HG03460 (cell line): Measurements from ENCODE around the gene PCYT2.

Experiments
- ATAC-seq: cut with Tn5 transposase; IDR thresholded peaks from one replicate; pipeline ENCODE4 v1.9.1; 2021; ENCODE audit not compliant: unreplicated experiment

Gene PCYT2

DNA sequence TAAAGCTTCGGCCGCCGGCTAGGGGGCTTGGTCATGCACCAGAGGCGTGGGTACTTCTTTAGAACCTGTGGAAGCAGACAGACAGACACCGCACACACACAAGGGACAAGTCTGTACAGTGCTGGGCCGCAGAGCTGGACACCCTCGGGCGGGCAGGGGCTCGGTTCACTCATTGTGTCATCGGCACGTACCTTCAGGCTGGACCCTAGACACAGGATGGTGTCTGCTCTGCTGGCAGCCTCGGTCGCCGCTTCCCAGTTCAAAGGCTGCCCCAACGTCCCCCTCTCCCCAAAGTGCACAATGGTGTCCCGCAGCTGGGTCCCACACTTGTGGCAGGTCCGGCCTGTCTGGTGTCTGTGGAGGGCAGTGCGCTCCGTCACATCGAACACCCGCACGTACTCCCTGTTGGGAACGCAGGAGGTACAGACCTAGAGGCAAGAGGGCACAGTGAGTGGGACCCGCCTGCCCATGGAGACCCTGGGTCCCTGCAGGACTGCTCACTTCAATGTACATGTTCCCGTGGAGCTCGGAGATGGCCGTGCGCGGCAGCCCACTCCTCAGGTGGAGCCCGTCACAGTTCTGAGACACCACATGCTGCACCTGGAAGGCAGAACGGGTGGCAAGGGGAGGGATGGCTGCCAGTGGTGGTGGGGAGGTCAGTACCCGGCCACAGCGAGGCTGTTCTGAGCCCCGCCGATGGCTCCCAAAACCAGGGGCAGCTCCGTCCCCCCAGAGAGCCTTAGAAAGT, 3.1 kb upstream of the PCYT2 start:
- ATAC-seq = no peak

DNA sequence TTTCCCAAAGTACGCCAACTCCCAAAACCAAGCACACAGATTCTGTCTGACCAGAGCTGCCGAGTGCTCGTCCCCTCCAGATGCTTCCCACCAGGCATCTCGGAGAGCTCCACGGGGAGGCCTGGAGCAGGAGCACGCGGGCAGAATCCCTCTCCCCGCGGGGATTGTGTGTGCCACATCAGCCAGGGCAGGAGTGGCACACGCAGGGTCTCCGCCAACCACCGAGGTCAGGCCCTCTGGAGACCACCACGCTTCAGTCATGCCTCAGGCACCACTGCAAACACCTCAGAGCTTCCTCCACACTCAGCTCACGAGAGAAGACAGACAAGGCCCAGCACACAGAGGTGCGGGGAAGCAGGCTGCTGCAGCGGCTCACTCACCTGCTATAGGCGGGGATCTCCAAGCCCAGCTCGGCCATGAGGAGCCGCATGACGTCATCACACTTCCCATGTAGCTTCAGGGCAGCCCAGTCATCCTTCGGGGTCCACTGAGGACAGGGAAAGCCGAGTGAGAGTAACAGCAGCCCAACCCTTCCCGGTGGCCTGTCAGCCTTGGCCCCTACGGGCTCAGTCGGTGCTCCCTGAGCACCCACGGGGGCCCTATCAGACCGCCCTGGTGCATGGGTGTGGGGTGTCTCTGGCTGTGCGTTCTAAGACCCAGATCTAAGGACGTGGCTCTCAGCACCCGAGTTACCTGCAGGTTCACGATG, 2.3 kb upstream of the PCYT2 start:
- no peak for ATAC-seq

DNA sequence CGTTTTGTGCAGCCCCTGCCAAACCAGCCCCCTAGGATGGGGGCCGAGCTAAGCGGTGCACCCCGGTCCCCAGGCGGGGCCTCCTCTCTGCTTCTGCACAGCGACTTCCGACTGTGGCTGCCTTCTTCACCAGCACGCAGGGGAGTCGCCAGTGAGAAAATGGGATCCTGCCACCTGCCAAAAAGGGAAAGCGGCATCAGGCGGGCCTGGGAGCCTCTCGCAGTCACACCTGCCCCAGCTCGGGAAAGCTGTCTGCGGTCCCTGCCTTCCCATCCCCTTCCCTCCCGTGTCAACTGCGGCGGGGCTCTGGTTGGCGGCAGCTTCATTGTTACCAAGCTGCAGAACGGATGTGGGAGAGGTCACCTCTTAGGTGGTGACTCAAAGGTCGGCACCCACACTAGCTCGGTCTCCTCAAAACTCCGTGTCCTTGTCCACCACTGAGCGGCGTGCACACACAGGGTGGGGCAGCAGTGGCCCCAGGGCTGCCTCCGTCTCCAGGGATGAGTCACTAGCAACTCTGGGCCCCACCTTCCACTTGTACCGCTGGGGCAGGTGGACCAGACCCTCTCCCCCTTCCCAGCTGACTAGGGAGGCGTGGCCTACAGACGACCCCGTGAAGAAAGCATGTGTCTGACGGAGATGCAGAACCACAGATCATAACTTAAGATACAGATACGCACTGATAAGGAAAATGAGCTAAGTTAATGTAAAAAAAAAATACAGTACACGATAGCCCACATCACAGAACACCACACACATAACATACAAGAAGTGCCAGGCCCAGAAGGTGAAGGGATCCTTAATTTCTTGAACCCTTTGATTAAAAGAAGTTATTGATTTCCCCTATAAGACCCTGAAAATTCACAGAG, 1.5 kb upstream of the PCYT2 start:
- no peak for ATAC-seq

DNA sequence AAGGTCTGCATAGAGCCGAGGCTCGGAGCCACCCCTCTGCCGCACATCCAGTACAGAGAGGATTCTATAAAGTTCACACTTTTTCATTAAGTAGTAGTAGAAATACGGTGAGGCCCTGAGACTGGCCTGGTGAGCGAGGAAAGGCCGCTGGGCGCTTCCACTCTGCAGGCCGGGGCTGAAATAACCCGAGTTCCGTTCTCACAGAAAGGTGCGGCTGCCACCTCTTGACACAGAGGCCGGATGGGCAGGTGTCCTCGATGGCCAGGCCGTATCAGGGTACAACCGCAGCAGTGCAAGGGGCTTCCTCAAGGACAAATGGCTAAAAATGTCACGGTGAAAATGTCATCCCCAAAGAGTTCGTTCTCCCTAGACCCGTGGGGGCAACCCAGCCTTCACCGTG, 770 bp upstream of the PCYT2 start:
- no peak for ATAC-seq

DNA sequence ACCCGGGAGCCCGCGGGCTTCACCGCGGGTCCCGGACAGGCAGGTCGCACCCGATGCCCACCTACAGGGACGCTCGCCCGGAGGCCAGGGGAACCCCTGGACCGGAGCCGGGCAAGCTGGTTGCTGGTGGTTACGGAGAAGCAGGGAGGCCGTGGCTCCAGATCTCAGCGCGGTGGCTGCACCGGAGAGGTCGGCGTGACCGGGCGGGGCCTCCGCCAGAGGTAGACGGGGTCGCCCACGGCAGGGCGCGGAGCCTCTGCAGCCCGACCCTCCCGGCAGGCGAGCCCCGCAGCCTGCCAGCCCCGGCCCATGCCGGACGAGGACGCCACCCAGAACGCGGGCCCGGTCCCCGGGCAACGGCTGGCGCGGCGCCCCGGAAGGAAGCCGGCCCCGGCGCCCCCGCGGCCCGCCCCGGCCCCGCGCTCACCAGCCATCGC, 341 bp downstream of the PCYT2 start:
- ATAC-seq = peak; percentile 21

DNA sequence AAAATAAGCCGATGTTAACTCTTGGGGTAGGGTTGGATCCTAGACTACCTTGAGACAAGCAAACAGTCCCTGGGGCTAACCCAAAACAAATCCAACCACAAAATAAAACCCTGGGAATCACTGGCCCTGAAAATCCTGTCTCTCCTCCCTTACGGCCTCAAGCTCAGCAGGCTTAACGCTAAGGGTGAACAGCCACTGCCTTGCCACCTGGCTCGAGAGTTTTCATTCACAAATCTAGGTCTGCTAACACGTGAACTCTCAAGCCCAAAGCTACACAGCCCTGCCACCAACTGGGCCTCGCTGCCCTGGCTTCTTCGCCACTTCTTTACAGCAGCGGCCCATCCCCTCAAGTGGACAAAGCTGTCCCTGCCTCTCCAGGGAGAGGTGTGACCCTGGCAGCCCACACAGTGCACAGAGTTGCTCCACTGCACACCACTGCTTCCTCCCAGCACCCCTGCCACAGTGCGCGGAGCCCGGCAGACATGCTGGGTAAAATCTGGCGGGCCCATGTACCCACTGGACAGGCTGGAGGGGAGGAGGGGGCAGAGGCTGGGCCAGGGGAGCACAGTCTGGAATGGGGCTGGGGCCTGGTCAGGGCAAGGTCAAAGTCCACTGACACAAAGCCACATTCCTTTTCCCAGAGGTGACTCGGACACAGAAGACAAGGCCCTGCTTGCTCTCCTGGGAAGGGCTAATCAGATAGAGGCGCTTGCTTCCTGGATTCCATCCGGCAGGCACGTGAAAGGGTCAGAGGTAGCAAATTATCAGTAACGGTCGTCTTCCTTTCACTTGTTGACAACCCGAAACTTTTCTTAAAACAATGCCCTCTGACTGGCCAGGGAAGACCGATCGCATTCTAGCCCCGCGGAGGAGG, 996 bp downstream of the PCYT2 start:
- ATAC-seq = no peak

DNA sequence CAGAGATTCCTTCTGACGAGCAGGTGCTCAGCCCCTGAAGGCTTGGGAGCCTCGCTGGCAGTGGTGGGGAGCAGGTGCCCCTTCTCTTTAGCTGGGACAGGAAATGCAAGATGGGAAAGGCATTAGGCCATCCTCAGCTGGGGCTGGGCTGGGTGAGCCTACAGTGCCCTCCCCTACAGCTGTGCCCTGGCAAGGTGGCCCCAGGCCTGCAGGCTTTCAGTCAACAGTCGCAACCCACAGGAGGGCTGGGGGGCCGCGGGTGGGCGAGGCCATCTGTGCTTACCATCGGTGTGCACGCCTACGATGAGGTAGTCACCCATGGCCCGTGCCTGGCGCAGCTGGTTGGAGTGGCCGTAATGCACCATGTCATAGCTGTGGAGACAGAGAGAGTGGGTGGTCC, 2.0 kb downstream of the PCYT2 start:
- no peak for ATAC-seq

DNA sequence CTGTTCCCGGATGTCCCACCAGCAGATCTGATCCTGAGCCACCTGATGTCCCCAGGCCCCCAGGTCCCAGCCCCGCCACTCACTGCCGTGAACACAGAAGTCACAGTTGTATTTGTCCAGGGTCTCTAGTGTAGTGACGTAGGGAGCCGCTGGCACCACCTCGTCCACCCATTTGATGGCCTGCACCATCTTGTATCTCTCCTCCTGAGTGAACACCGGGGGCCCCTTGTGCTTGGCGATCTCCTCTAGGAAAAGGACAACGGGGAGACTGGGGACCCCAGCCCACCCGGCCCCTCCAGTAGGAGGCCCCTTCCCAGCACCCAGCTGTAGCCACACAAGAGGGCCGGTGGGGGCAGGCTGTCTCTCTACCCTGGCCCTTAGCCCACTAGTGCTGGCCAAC, 2.4 kb downstream of the PCYT2 start:
- ATAC-seq = no peak

DNA sequence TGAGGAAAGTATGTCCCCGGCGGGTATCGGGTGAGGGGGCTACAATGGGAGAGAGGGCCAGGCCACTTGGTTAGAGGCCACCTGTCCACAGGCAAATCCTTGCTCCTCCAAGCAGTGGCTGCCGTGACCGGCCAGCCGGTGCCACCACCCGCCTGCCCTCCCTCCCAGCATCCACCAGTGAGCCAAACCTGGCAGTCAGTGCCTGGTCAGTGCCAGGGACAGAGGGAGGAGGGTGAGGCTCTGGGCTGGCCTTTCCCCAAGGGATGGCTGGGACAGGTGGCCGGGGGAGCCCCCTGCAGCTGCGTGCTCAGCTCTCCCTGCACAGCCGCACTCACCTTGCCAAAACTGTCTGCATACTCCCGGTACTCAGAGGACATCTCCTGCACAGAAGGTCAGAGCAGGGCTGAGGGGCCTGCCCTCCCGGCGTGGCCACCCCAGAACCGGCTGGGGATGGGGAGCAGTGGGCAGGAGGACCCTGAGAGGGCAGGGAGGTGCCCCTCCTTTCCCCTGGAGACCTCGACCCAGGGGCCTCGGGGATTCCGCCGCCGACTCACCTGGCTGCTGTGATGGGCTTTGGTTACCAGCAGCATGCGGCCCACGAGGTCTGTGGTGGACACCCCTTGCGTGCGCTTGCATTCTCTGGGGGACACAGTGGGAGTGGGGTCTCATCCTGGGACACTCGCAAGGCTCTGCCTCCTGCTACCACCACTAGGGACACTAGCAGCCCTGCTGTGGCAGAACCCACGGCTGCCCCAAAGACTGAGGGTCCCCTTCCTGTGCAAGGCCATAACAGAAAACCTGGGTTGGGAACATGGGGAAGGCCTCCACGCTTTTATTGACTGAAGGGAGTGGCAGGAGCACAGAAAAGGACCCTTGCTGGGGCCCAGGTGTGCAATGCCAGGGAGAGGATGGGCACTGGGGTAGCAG, 3.7 kb downstream of the PCYT2 start:
- ATAC-seq = no peak

DNA sequence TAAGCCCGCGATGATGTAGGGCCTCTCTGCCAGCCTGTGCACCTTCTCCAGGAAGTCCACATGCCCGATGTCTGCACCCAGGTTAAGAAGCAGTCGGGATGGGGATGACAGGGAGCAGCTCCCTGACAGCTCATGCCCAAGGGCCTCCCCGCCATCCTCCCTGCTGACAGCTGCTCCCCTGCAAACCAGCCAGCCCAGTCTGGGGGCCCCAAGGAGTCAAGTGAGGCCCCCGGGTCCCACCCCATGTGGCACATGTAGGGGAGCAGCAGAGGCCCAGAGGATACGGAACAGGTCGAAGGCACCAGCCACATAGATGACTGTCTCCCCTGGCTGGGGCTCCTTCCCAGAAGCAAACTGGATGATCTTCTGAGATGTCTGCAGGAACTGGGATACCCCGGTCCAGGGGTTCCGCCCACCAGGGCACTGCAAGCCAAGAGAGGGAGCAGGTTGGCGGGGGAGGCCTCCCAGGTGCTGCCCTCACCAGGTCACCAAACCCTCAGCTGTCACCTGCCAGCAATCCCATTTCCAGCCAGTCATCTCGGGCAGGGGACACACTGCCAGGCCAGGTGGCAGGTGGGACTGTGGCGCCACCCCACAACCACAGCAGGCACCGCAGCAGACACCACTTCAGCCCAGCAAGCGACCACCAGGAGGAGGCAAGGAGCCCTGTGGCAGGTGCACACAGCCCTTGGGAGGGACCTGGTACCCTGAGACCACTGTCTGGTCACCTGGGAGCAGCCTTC, 4.6 kb downstream of the PCYT2 start:
- no peak for ATAC-seq

DNA sequence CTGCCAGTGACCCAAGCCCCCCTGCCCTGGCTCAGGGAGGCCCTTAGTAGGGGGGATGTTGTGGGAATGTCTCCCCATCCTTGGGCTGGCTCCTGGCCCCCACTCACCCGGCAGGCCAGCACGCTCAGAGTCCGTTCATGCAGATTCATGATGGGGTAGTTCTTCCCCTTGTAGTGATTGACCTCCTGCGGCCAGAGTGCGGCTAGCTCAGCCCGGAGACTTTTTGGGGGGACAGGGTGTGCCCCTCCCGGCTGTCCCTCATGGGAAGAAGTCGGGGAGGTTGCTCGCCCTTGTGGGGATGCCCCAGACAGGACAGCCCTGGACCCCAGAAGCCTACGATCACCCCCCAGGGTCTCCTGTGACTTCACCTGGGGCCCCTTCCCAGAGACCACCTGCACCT, 5.2 kb downstream of the PCYT2 start:
- no peak for ATAC-seq

DNA sequence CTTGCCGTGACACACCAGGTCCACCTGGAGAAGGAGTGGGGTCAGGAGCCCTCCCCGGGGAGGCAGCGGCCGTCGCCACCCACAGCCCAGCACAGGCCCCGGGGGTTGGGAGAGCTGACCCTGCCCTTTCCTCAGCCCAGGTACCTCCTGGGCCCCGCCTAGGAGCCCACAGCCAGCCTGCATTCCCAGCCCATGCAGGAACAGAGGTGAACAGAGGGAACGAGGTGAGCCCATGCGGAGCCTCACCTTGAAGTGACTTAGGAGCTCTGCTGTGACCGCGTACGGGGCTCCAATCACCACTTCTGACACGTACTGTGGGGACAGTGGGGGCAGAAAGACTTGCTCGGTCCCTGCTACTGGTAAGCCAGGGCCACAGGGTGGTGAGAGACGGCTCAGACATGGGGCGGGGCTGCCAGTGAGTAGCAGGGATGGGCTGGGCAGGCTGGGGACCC, 5.7 kb downstream of the PCYT2 start:
- ATAC-seq = no peak

DNA sequence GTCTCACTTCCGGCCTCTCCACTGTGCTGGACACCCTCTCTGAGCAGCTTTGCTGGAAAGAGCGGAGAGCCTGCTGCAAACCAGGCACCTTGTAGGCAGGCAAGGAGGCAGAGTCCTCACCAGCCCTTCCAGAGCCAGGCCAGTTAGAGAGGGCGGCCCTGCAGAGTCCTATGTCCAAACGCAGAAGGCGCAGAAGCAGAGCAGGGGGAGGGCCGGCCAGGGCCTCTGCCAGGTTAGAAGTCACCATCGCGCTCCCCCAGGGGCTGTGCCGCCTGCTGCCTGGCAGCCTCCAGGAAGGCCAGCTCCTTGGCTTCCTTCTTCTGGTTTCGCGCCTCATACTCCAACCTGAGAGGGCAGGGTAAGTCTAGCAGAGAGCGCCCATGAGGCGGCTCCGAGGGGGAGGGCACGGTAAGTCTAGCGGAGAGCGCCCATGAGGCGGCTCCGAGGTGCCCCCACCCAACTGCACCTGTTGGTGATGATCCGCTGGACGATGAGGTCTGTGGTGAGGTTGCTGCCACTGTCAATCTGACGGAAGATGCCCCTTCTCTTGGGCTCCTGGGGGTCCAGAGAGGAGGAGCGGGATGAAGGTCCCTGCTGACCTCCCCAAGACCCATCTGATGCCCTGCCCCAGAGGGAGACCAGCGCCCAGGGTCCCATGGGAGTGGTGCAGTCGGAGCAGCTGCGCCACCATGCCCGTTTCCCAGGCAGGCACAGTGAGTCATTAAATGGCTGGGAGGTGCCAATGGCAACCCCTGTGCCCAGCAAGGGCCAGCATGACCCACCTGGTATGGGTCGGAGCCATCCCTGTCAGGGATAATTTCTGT, 6.4 kb downstream of the PCYT2 start:
- no peak for ATAC-seq

DNA sequence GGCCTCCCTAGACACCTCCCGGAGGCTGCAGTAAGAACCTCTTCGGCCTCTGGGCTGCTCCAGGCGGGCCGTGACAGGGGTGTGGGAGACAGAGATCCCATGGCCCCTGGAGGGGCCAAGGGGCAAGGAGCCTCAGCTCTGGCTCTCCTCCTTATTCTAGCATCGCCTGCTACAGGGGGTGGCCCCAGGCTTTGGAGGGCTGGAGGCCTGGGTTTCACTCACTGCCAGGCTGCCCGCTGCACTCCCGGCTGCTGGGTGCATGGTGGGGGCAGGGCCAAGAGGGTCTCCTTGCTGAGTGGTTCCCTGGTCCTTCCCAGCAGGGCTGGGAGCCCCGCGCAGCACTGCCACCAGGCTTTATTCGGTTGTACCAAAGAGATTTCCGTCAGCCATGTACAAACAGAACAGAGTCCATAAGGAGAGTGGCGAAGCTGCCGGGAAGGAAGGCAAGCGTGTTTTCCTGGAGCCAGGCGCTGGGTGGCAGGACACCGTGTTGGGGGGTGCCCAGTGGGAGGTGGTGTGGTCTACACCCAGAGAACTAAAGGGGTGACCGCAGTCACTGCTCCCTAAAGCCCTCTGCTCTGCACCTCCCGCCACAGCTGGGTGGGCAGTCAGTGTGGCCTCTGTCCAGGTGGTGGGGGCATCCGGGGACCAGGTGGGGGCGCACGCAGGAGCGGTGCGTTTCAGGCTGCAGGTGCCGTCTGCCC, 7.2 kb downstream of the PCYT2 start:
- ATAC-seq = no peak

DNA sequence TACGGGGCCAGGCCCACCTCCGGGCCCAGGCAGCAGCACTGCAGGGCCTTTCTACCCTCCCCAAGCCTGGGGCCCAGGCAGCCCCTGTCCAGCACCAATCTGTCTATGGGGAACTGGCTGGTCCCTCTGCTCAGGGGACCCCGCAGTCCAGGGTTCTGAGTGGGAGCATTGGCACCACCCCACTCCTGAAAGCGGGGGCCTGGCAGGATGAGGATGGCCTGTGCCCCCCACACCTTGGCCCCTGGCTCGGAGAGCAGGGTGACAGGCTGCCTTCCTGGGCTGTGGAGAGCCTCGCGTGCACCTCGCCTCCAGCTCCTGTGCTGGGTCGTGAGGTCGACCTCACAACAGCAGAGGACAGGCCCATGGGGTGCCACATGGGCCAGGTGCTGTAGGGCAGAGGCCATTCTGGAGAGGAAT, 7.8 kb downstream of the PCYT2 start:
- ATAC-seq = no peak

DNA sequence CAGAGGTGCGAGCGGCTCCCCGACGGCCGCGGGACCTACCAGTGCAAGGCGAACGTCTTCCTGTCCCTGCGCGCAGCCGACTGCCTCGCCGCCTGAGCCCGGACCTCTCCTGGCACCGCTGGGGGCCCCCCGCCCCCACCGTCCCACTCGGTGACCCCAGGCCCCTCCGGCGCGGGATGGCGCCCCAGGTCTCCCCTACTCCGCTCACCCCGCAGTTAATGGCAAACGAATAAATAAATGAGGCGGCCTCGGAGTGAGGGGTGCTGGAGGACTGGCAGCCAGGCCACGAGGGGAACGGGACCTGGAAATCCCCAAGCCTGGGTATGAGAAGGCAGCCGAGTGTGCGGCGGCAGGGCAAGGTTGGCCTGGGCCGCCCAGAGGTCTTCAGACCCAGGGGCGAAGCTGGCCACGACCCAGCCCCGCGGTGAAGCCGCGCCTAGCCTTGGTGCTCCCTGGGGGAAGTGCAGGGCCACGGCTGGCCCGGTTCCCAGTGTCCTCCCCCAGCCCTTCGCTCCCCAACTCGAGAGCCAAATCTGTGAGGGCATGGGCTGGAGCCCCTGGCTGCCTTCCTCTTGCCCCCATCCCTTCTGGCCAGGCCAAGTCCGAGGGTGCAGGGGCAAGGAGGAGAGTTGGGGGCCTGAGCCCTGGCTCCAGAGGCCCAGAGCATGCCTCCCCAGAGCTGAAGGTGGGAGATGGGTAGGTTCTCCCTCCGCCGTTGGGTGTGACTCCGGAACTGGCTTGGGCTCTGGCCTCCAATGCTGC, 8.4 kb downstream of the PCYT2 start:
- no peak for ATAC-seq
